Large intestine (tissue), 3 donors: ENCODE measurements around the gene SLCO2A1. TPM values are rescaled to one million over a fixed set of nuclear protein-coding genes. Genes with fewer than 3 reads are reported as not detected.

Experiments used
- DNase-seq, 2 donors: peaks; one replicate each; pipeline versions ENCODE4 v3.0.0 to v3.0.0-alpha.2; 2013
- H3K27ac ChIP-seq: one replicate; pipeline ENCODE4 v1.5.1; 2013; ENCODE audit warnings: low read length
- H3K27me3 ChIP-seq: 2 replicates; pipeline ENCODE4 v1.6.1; 2013; ENCODE audit warnings: low read length; ENCODE audit not compliant: control insufficient read depth, insufficient read depth
- H3K36me3 ChIP-seq: 2 replicates; pipeline ENCODE4 v1.6.1; 2013; ENCODE audit warnings: low read length; ENCODE audit not compliant: control insufficient read depth, insufficient read depth
- H3K4me1 ChIP-seq: one replicate; pipeline ENCODE4 v1.6.1; 2013; ENCODE audit warnings: low read length; ENCODE audit not compliant: control insufficient read depth, insufficient read depth
- H3K4me3 ChIP-seq: one replicate; pipeline ENCODE4 v1.5.1; 2013; ENCODE audit warnings: low read length
- H3K9me3 ChIP-seq: one replicate; pipeline ENCODE4 v1.6.1; 2013; ENCODE audit warnings: mild to moderate bottlenecking, low read depth, low read length, moderate library complexity; ENCODE audit not compliant: control insufficient read depth
- WGBS: methylation state at CpG from one replicate; pipeline ENCODE4 v1.1.5; 2013; ENCODE audit warnings: low lambda C conversion rate; ENCODE audit not compliant: insufficient coverage; 5-methylcytosine and 5-hydroxymethylcytosine counted together
- polyA plus RNA-seq: library from polyadenylated mRNA; unstranded; fragments of 120-200 nt; gene quantifications from one replicate; pipeline ENCODE4 v1.2.1, GENCODE V29; 2013

The SLCO2A1 gene
- polyA plus RNA-seq, 1 donor, result 8.2 TPM

DNA sequence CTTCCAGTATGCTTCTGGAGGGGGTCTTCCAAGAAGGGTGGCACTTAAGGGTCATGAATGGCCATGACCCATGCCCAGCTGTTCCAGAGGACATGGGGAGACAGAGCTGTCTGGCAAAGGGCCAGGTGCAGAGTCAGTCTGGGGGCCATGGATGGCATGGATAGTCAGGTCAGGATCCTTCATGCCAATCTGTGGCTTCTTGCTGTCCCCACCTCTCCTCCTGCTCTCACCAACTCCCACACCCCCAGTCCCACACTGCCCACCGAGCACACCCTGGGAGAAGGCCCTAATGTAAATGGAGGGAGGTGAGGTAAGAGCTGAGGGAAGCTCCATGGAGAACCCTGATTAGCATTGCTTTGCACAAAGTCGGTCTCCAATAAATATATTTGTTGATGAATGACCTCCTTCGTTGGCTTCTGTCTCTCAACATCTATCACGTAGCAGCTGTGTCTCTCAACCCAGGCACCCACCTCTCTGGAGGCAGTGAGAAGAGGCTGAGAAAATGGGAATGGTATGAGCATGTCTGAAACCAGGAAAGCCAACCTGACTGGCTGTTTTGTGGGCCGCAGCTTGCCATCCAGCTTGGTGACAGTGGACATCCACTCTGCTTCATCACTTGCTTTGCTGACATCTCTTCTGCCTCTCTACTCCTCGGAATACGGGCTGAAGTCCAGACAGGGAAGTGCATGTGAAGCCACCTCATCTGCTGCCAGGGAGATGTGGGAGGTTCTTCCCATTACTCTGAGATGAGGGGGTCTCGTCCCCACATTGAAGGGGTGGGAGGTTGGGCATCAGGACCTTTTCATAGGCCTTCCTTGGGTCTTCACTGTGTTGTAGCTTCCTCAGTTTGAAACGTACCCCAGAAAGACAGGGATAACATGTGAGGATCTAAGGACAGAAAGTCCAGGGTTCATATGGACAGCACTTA, 96.4 kb downstream of the SLCO2A1 start:
- Histone ChIP-seq H3K4me1 (peaks cover 13% of the 10 kb centered on the region), H3K27me3 (peaks cover 9% of the 10 kb centered on the region), H3K4me3 (no peak overlapping the region), H3K36me3 (no peaks in the 10 kb centered on the region), H3K27ac (no peak overlapping the region), H3K9me3 (no peaks in the 10 kb centered on the region)
- DNase-seq, result no peak
- WGBS, result no CpG with 5 or more reads among the region's 9 CpGs

DNA sequence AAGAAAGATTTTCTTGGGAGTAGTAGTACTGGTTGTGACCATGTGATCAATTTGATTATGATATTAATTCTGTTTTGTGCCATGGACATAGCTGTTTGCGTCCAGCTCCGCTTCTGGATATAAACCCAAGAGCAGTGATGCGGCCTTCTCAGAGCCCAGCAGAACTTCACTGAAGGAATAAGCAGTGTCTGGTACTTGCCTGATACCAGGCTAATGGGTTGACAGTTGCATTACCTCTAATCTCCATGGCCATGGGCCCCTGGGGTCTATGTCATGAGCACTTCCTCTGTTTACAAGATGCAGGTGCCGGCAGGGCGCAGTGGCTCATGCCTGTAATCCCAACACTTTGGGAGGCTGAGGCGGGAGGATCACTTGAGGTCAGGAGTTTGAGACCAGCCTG, 97.7 kb downstream of the SLCO2A1 start:
- Histone ChIP-seq H3K27ac (no peak overlapping the region), H3K27me3 (peaks cover 9% of the 10 kb centered on the region), H3K9me3 (no peaks in the 10 kb centered on the region), H3K36me3 (no peaks in the 10 kb centered on the region), H3K4me1 (peaks cover 20% of the 10 kb centered on the region), H3K4me3 (no peak overlapping the region)
- DNase-seq, result no peak
- no CpG with 5 or more reads among the region's 6 CpGs for WGBS

DNA sequence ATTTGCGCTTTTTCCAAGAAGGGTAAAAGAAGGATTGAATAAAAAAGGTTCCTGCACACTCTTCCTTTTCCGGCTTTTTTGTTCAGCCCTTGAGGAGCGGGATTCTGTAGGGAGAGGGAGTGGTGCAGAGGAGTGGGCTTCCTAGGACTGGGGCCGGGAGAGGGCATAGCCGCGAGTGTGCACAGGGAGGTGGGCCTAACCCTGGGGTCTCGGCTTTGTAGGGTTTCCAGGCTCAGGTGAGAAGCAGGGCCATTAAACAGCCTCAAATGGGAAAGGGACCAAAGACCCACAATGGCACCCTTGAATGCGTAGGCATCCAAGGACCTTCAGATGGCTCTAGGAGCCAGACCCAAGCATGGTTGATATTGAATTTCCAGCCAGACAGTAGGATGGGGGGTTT, 98.6 kb downstream of the SLCO2A1 start:
- WGBS, result no CpG with 5 or more reads among the region's 8 CpGs
- no peak overlapping the region for H3K4me3 ChIP-seq
- H3K4me1 ChIP-seq, result peaks cover 20% of the 10 kb centered on the region
- no peaks in the 10 kb centered on the region for H3K9me3 ChIP-seq
- no peak for DNase-seq
- H3K27me3 ChIP-seq, result peaks cover 9% of the 10 kb centered on the region
- no peaks in the 10 kb centered on the region for H3K36me3 ChIP-seq
- no peak overlapping the region for H3K27ac ChIP-seq

DNA sequence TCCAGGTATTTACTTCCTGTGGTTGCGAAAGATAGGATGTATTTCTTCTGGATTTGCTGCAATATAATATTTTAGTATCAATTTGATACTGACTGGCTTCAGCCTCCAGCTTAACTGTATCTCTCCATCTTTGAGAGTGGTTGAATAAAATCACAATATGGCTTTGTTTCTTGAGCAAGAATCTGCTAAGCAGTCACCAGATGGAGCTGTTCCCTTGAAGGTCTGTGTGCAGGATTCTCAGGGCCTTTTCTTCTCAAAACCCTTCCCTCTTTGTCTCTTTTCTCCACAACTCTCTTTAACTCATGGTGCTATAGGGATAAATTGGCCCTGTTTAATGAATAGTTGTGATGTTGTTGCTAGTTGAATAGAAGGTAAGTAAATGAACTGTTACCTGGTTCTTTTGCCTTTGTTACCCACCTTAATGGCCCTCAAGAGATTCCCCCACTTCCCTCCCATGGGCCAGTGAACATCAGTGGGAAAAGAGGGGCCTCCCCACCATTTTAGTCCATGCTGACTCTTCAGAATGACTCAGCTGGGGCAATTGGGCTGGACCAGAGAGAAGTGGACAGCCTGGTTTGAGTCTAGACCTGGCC, 99.3 kb downstream of the SLCO2A1 start:
- H3K4me1 ChIP-seq, result peaks cover 20% of the 10 kb centered on the region
- WGBS, result 88% methylated on average over 1 of the region's 1 CpG
- H3K4me3 ChIP-seq, result no peak overlapping the region
- H3K36me3 ChIP-seq, result no peaks in the 10 kb centered on the region
- H3K27ac ChIP-seq, result no peak overlapping the region
- peaks cover 9% of the 10 kb centered on the region for H3K27me3 ChIP-seq
- no peaks in the 10 kb centered on the region for H3K9me3 ChIP-seq
- DNase-seq, result peak; percentile 42 to 48

DNA sequence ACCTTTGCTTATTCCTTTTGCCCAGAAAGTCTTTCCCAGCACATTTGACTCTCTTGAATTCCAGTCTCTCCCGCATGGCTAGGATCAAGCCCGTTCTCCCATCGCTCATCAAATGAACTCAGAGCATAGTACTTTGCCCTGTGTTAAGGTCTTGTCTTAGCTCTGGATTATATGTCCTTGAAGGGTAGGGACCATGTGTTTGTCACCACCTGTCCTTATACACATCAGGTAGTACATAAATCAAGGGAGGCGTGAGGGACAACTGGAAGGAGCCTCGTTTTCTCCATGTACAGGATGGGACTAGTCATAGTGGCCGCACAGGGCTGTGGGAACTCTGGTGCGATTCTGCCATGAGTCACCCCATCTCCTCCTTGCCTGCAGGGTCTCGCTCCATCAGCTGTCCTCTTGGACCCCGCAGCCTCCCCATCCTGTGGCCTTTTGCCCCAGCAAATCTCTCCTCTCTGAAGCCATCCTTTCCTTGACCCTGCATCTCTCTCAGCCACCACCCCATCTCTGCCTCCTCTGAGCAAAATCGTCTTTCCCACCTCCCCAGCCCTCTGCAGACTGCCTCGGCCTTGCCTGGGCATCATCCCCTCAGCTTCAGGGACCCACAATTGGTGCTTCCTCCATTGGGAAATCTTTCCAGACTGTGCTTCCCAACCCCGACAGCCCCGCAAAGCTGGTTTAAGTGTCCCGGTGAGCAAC, 100.7 kb downstream of the SLCO2A1 start:
- Histone ChIP-seq H3K9me3 (no peaks in the 10 kb centered on the region), H3K27ac (no peak overlapping the region), H3K27me3 (peaks cover 9% of the 10 kb centered on the region), H3K4me3 (no peak overlapping the region), H3K4me1 (peaks cover 12% of the 10 kb centered on the region), H3K36me3 (no peaks in the 10 kb centered on the region)
- DNase-seq, result no peak
- 82% methylated on average over 2 of the region's 14 CpGs for WGBS

DNA sequence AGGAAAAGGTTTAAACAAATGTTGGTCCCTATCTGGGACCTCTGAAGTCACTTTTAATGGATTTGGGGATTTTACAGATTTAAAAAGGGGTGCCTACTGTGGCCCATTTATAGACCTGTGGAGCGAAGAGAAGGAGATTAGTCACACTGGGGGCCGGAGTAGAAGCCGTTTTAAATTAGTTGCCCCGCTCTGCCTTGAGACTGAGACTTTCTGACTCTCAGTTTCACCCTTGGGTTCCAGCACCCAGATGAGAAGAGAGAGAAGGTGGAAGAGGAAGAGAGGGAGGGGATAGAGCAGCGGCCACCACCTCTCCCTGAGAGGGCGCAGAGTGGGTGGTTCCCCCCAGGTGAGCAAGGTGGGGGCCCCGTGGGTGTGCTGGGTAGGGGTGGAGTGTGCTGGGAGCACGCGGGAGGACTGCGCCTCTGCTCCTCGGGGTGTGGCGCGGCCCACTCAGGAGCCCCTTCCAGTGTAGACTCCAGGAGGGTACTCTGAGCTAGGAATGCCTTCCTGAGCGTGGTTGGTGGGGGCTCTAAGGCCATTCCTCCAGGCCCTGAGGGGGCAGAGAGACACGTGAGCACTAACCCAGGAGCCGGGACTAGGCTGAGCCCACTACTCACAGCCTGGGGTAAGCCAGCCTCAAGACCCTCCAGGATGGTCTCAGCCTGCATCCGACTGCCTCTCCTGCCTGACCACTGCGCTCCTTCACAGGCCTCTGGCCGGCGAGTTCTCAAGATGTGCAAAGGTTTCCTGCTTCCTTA, 101.4 kb downstream of the SLCO2A1 start:
- H3K27ac ChIP-seq, result no peak overlapping the region
- H3K9me3 ChIP-seq, result no peaks in the 10 kb centered on the region
- peaks cover 7% of the 10 kb centered on the region for H3K4me1 ChIP-seq
- no peaks in the 10 kb centered on the region for H3K36me3 ChIP-seq
- H3K27me3 ChIP-seq, result peaks cover 9% of the 10 kb centered on the region
- H3K4me3 ChIP-seq, result peak overlapping the region; percentile 36
- no peak for DNase-seq
- WGBS, result no CpG with 5 or more reads among the region's 20 CpGs

DNA sequence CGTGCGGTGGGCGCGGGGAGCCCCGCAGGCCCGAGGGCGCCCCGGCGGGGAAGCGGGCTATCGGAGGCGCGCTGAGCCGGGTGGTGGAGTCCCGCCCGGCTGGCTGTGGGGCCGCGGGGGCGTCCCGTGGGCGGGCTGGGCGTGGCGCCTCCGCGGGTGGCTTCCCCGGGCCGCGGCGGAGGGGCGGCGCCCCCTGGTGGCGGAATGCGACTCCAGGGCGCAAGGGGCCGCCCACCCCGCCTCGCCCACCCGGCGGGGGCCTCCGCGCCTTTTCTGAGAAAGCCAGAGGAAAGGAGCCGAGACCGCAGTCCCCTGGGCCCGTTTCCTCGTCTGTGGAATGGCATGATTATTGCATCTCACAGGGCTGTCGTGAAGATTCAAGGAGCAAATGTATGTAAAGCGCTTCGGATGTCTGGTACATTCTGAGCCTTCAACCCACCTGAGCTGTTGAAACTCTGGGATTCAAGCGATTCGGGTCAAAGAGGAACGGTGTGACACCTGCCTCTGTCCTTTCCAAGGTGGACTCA, 102.1 kb downstream of the SLCO2A1 start:
- Histone ChIP-seq H3K4me3 (peak overlapping the region; percentile 39), H3K27ac (no peak overlapping the region), H3K9me3 (no peaks in the 10 kb centered on the region), H3K27me3 (peaks cover 9% of the 10 kb centered on the region), H3K4me1 (peaks cover 7% of the 10 kb centered on the region), H3K36me3 (no peaks in the 10 kb centered on the region)
- no CpG with 5 or more reads among the region's 51 CpGs for WGBS
- peak; percentile 51 to 63 for DNase-seq

DNA sequence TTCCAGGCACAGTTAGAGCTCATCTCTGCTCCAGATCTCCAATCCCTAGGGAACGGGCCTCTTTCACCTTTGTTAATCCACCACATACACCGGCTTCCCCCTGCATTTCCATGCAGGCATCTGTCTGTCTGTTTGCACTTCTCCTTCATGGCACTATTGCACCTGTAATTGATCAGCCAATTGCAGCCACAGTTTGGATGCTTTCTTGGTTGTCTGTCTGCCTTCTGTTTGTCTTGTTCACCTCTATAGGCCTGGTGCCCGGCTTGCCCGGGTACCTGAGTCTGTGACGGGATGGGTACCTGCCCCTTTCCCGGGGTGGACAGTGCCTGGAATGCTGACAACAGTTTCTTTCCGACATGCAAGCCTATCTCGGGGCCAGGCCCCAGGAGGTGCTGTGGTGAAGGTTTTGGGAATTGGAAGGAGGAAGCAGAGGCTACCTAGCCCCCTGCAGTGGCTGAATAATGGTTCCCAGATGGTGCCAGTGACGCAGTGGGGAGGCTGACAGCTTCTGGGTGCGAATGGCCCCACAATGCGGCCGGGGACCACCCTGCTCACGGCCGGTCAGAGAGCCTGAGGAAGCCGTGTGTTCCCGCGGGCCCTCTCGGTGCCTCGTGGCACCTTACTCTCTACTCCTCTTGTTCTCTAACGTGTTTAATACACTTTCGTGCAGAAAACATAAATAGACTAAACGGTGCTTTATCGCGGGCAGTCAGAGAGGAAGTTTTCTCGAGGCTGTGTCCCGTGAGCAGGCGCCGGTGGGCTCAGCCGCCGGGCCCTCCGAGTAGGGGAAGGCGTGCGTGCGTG, 102.8 kb downstream of the SLCO2A1 start:
- Histone ChIP-seq H3K4me1 (peaks cover 7% of the 10 kb centered on the region), H3K36me3 (no peaks in the 10 kb centered on the region), H3K4me3 (peak overlapping the region; percentile 39), H3K27me3 (peaks cover 9% of the 10 kb centered on the region), H3K9me3 (no peaks in the 10 kb centered on the region), H3K27ac (no peak overlapping the region)
- WGBS, result no CpG with 5 or more reads among the region's 34 CpGs
- no peak for DNase-seq

DNA sequence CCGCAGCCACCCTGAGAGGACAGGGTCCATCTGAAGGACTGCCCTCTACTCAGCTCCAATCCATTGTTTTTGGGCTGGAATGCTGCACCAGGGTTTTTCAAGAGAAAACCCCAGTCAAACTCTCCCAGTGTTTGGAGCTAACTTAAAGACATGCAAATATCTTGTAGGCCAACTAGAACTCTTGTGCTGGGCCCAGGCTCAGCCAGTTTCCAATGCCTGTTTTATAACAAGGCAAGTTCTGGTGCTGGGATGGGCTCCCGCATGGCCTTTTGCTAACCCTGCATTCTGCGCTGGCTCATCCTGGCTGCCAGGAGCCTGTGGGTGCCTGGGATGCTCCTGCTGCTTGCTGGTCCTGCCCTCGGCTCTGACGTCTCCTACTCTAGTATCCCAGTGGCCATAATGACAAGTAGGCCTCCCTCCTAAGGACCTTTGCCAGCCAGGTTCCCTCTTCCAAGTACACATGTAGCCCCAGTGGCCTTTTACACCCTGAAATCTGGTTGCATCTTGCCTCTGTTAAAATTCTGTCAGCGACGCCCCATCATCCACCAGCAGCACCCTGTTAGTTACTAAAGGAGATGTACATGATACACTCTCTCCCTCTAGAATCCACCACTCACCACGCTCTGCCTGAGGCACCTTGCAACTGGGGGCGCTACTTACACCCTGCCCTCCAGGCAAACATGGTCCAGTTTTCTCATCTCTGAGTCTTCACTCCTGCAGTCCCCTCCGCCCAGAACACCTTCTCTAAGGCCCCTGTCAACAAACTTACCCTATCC, 103.6 kb downstream of the SLCO2A1 start:
- Histone ChIP-seq H3K36me3 (no peaks in the 10 kb centered on the region), H3K27ac (no peak overlapping the region), H3K9me3 (no peaks in the 10 kb centered on the region), H3K27me3 (peaks cover 9% of the 10 kb centered on the region), H3K4me1 (peaks cover 7% of the 10 kb centered on the region), H3K4me3 (no peak overlapping the region)
- DNase-seq, result no peak
- WGBS, result 100% methylated on average over 1 of the region's 10 CpGs
